Tibial artery (tissue), 4 donors: ENCODE measurements around the gene PERM1.

ENCODE experiments used
- DNase-seq, 2 donors: peaks; one replicate each; pipeline ENCODE4 v3.0.0-alpha.2; 2019
- H3K27ac ChIP-seq, 2 donors: fragments of 200-600 bp; sonication (generic) in 1 of 2; 1 replicate in 1 of 2; 2 replicates in 1 of 2; pipeline ENCODE4 v1.5.1; 2018 to 2019; ENCODE audit warnings: mild to moderate bottlenecking in 1 of 2
- H3K27me3 ChIP-seq, 2 donors: fragments of 200-600 bp; sonication (generic) in 1 of 2; one replicate each; pipeline versions ENCODE4 v1.5.1 to v1.6.0; 2016 to 2019
- H3K36me3 ChIP-seq, 3 donors: fragments of 200-600 bp; sonication (generic) in 2 of 3; one replicate each; pipeline ENCODE4 v1.5.1; 2016 to 2019; ENCODE audit warnings: mild to moderate bottlenecking in 2 of 3
- H3K4me1 ChIP-seq, 4 donors: fragments of 200-600 bp; sonication (generic) in 2 of 4; 1 replicate in 3 of 4; 2 replicates in 1 of 4; pipeline ENCODE4 v1.5.1; 2016 to 2019
- H3K4me3 ChIP-seq, 2 donors: fragments of 200-600 bp; sonication (generic) in 1 of 2; 1 replicate in 1 of 2; 2 replicates in 1 of 2; pipeline ENCODE4 v1.5.1; 2018 to 2019; ENCODE audit warnings: mild to moderate bottlenecking in 2 of 2
- H3K9me3 ChIP-seq, 3 donors: fragments of 200-600 bp; sonication (generic) in 1 of 3; one replicate each; pipeline ENCODE4 v1.5.1; 2016 to 2019
- intact Hi-C: fragments of 100-400 bp; cut with DNase I; formaldehyde crosslinking; loops from one replicate; pipeline ENCODE4 v1.15.0; 2023; ENCODE audit warnings: low total_unique reads
- TF ChIP-seq, protein P1 (sequence below), 2 experiments: fragments of 200-600 bp in 1 of 2; fragments of 450-650 bp in 1 of 2; IDR thresholded peaks; one replicate each; pipeline ENCODE4 v1.5.1; 2017 to 2019; ENCODE audit warnings: antibody characterized with exemption in 2 of 2, mild to moderate bottlenecking in 1 of 2, moderate library complexity in 1 of 2

PERM1 gene

DNA sequence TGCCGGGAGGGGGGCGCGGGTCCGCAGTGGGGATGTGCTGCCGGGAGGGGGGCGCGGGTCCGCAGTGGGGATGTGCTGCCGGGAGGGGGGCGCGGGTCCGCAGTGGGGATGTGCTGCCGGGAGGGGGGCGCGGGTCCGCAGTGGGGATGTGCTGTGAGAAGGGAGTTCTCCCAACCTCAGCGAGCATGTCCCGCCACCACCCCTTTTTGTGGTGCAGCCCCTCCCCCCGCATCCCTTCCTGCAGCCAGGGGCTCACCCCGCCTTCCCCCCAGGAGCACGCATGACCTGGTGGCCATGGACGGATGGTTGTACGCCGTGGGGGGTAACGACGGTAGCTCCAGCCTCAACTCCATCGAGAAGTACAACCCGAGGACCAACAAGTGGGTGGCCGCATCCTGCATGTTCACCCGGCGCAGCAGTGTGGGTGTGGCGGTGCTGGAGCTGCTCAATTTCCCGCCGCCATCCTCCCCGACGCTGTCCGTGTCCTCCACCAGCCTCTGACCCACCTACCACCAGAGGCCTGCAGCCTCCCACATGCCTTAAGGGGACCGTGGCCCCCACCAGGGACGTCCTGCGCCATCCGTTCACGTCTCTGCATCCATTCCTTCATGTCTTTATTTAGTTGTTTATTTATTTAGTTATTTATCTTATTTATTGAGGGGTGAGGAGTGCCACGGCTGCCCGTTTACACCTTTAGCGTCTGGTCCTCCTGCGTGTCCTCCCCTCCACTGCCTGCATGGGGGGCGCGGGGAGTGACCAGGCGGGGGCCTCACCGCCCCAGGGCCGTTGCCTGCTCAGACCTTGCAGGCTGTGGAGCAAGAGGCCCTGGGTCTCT is 17.0 kb downstream of the PERM1 start:
- Histone ChIP-seq H3K27ac (no peak overlapping the region), H3K4me3 (no peak overlapping the region), H3K27me3 (peaks cover 0 to 22% of the 10 kb centered on the region in 2 donors), H3K36me3 (peaks cover 0 to 22% (median 5%) of the 10 kb centered on the region in 3 donors), H3K9me3 (no peaks in the 10 kb centered on the region), H3K4me1 (peaks cover 0 to 44% (median 25%) of the 10 kb centered on the region in 4 donors)
- TF ChIP-seq, protein P1, sequence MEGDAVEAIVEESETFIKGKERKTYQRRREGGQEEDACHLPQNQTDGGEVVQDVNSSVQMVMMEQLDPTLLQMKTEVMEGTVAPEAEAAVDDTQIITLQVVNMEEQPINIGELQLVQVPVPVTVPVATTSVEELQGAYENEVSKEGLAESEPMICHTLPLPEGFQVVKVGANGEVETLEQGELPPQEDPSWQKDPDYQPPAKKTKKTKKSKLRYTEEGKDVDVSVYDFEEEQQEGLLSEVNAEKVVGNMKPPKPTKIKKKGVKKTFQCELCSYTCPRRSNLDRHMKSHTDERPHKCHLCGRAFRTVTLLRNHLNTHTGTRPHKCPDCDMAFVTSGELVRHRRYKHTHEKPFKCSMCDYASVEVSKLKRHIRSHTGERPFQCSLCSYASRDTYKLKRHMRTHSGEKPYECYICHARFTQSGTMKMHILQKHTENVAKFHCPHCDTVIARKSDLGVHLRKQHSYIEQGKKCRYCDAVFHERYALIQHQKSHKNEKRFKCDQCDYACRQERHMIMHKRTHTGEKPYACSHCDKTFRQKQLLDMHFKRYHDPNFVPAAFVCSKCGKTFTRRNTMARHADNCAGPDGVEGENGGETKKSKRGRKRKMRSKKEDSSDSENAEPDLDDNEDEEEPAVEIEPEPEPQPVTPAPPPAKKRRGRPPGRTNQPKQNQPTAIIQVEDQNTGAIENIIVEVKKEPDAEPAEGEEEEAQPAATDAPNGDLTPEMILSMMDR (IDR thresholded peaks at IDR 0.05), result no peak
- DNase-seq, result no peak
- intact Hi-C loops, result loop anchor here (5.0 kb wide), 1 partner anchor 58 kb away; no protein-coding TSS in a partner anchor

DNA sequence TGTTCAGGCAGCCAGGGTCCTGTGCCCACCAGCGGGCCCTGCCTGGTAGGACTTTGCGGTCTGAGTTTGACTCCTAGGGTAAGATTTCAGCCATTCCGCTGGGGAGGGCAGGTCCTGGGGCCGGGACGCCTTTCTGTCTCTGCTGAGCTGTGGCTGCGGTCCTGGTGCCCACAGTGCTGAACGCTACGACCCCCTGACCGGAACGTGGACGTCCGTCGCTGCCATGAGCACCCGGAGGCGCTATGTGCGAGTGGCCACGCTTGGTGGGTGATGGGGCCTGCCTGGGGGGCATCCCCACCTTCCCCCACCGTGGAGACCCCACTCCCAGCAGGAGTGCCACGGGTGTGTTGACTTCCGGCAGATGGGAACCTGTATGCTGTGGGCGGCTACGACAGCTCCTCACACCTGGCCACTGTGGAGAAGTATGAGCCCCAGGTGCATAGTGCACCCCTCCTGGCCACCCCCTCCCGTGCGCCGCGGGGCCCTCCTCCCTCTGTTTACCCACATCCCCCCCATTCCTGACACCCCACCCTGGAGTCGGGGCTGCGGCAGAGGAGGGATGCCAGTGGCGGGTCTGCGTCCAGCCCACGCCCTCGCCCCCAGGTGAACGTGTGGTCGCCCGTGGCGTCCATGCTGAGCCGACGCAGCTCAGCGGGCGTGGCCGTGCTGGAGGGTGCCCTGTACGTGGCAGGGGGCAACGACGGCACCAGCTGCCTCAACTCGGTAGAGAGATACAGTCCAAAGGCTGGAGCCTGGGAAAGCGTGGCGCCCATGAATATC is 18.0 kb downstream of the PERM1 start:
- Histone ChIP-seq H3K36me3 (peaks cover 0 to 22% (median 5%) of the 10 kb centered on the region in 3 donors), H3K4me3 (no peak overlapping the region), H3K27ac (no peak overlapping the region), H3K4me1 (peaks cover 0 to 50% (median 31%) of the 10 kb centered on the region in 4 donors), H3K9me3 (no peaks in the 10 kb centered on the region), H3K27me3 (peaks cover 0 to 16% of the 10 kb centered on the region in 2 donors)
- intact Hi-C loops, result loop anchor here (5.0 kb wide), 1 partner anchor 57 kb away; no protein-coding TSS in a partner anchor
- TF ChIP-seq, protein P1 (IDR thresholded peaks at IDR 0.05), result no peak
- no peak for DNase-seq

DNA sequence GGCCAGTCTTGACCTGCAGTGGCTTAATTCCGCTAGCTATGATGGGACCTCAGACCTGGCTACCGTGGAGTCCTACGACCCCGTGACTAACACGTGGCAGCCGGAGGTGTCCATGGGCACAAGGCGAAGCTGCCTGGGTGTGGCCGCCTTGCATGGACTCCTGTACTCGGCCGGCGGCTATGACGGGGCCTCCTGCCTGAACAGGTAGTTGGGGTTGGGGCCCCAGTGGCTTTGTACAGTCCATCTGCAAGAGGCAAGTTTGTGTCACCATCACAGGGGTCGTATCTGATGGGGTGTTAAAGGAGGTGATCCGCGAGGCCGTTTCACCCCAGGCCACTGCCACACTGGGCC is 18.6 kb downstream of the PERM1 start:
- TF ChIP-seq, protein P1 (IDR thresholded peaks at IDR 0.05), result no peak
- intact Hi-C loops, result loop anchor here (5.0 kb wide), 1 partner anchor 56 kb away; no protein-coding TSS in a partner anchor
- H3K4me3 ChIP-seq, result no peak overlapping the region
- H3K27ac ChIP-seq, result no peak overlapping the region
- DNase-seq, result no peak
- H3K9me3 ChIP-seq, result no peaks in the 10 kb centered on the region
- H3K36me3 ChIP-seq, result peaks cover 0 to 22% (median 5%) of the 10 kb centered on the region in 3 donors
- H3K4me1 ChIP-seq, result peaks cover 0 to 56% (median 36%) of the 10 kb centered on the region in 4 donors
- H3K27me3 ChIP-seq, result peaks cover 0 to 11% of the 10 kb centered on the region in 2 donors

DNA sequence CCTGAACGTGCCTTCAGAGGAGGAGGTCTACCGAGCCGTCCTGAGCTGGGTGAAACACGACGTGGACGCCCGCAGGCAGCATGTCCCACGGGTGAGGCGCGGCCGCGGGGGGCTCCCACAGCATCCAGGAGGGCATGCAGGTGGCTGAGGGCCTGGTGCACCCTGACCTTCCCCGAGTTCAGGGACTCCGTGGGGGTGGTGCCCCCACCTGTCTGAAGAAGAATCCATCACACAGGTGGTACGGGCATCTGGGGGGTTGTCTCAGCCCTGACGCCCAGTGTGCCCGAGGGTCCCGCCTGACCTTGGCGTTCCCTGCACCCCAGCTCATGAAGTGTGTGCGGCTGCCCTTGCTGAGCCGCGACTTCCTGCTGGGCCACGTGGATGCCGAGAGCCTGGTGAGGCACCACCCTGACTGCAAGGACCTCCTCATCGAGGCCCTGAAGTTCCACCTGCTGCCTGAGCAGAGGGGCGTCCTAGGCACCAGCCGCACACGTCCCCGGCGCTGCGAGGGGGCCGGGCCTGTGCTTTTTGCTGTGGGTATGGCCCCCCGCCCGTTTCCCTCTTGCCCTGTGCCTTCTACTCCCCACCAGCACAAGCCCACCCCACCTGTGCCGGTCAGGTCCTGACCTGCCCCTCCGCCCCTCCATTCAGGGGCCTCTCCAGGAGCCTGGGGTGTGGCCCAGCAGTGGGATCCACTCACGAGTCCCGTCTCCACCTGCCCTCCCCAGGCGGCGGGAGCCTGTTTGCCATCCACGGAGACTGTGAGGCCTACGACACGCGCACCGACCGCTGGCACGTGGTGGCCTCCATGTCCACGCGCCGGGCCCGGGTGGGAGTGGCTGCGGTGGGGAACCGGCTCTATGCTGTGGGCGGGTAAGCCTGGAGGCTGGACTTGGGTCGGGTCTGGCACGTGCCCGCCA is 19.3 kb downstream of the PERM1 start:
- H3K9me3 ChIP-seq, result no peaks in the 10 kb centered on the region
- no peak for DNase-seq
- H3K27ac ChIP-seq, result no peak overlapping the region
- TF ChIP-seq, protein P1 (IDR thresholded peaks at IDR 0.05), result no peak
- no peak overlapping the region for H3K4me3 ChIP-seq
- peaks cover 0 to 22% (median 5%) of the 10 kb centered on the region in 3 donors for H3K36me3 ChIP-seq
- peaks cover 0 to 5% of the 10 kb centered on the region in 2 donors for H3K27me3 ChIP-seq
- peaks cover 0 to 58% (median 41%) of the 10 kb centered on the region in 4 donors for H3K4me1 ChIP-seq
- intact Hi-C loops, result loop anchor here (5.0 kb wide), 1 partner anchor 55 kb away; no protein-coding TSS in a partner anchor
